Mammary epithelial cell (primary cell): ENCODE measurements around the gene CROCC2.

Experiments used
- CTCF ChIP-seq, 2 donors: IDR thresholded peaks in 1 of 2; conservative IDR thresholded peaks in 1 of 2; 2 replicates each; pipeline ENCODE4 v1.5.1; 2011 to 2012; ENCODE audit warnings: inconsistent platforms in 2 of 2, low read length in 2 of 2, mild to moderate bottlenecking in 2 of 2, control low read depth in 1 of 2, low read depth in 1 of 2; ENCODE audit not compliant: insufficient read depth in 1 of 2; ENCODE audit errors: extremely low read depth in 1 of 2
- EZH2 ChIP-seq: IDR thresholded peaks from 2 replicates; pipeline ENCODE4 v1.6.1; 2012; ENCODE audit warnings: low read length, inconsistent platforms, borderline replicate concordance

GRCh38 chr2:240922245-240922981 lies 16.3 kb downstream of the CROCC2 start:
- TF ChIP-seq CTCF (conservative IDR thresholded peaks at IDR 0.05 in 1 of 2, IDR thresholded peaks at IDR 0.05 in 1 of 2; ENCODE audit: extremely low read depth in 1 of 2, insufficient read depth in 1 of 2, low read depth in 1 of 2, low read length in 2 of 2), result no peak
- no peak for TF ChIP-seq EZH2
